K562 treated with DMSO at 1 percent for 24 hours (cell line): ENCODE results near the gene UBE2N. TPM values are rescaled to one million over a fixed set of nuclear protein-coding genes. Genes with fewer than 3 reads are reported as not detected.

Experiments
- total RNA-seq: library from RNA; unstranded; fragments of 300-600 nt; gene quantifications from 2 replicates; pipeline ENCODE4 v1.2.3, GENCODE V29; 2022; ENCODE audit warnings: low read depth; ENCODE audit not compliant: insufficient read depth

Gene UBE2N, protein sequence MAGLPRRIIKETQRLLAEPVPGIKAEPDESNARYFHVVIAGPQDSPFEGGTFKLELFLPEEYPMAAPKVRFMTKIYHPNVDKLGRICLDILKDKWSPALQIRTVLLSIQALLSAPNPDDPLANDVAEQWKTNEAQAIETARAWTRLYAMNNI
- total RNA-seq: 48.0 and 64.6 TPM in 2 replicates

DNA sequence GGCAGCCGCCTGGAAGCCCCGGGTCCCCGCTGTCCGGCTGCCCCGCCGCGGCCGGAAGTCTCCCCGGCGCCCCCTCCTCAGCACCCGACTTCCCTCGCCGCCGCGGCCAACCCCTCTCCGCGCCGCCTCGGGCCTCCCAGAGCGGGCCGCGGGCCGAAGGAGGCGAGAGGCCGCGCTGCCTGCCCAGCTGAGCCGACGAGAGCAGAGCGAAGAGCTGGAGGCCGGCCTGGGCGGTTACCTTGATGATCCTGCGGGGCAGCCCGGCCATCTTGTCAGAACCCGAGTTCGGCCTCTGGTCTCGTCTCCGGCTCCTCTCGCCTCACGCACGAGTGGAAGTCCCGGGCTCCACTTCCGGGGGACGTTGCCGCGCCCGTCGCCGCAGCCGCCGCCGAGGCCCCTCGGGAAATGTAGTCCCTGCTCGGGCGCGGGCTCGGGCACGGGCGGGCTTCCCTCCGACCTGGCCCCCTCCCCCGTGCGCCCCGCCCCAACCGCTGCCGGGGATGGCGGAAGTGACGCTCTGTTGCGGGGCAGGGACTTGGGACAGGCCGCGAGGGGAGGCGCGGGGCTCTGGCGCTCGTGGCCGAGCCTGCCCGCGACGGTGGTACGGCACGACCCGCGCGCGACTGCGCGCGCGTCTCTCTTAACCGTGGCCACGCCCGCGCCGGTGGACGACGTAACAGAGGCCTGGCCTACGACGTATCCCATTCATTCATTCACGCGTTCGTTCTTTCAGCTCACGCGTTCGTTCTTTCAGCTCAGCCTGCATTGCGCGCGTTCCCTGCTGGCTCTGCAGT lies at the start of gene UBE2N:
Gene UBE2N, minus strand, starts transcription at position 331 of the 794 bp plus-strand sequence. Its CDS starts 63 bp downstream, at position 268.

GRCh38 chr12:93467351-93468007 lies 25.7 kb upstream of the UBE2N start, which contains the start of gene MRPL42:
TSS of gene MRPL42 (plus strand) at chr12:93467514. CDS start at chr12:93469286, 1,772 bp downstream.

DNA sequence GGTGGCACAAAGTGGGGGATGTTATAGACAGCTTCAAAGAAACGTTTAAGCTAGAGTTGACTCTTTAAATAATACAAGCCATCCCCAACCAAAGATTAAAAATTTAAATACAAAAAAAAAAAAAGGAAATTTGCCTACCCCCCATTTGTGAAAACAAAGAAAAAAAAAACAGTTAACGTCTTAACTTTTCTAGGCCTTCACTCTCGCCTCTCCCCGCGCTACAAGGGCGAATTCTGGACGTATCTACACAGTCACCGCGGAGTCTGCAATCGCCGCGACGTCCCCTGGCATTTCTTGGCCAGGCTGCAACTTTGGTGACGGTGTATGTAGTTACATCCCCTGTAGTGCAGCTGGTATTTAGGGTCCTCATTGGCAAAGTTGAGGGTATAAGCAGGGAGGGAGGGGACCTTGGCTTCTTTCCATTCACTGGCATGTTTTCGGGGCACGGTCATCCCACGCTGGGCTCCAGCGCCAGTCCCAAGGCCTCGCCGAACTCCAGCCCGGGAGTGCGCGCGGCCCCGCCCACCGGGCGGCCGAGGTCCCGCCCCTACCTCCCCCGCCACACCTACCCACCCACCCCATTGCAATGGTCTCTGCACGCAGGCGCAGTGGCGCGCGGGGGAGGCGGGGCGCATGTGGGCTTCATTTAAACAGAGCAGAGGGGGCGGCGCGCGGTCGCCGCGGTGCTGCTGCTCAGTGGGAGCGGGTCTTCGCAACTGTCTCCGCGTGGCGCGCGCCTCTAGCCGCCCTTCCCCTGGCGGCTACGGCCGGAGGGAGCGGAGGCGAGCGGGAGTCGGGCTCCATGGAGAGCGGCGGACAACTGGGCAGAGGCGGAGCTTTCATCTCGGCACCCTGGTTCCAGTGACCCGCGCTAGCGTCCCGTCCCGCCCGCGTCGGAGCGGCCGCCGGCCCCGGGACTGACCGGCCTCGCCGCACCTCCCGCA lies 64.2 kb downstream of the UBE2N start, which contains the start of gene NUDT4:
Gene NUDT4, plus strand, starts transcription at position 674 of the 944 bp plus-strand sequence. CDS start 398 bp downstream, outside the sequence.

Other genes with a start within 250 kb of the UBE2N start
- 49.8 and 52.9 TPM in 2 replicates for gene NUDT4, start 64.0 kb downstream of the UBE2N start, total RNA-seq
- 64.2 and 71.8 TPM in 2 replicates for gene MRPL42, start 25.6 kb upstream of the UBE2N start, total RNA-seq
- 264 and 273 TPM in 2 replicates for gene SOCS2, start 130.7 kb upstream of the UBE2N start, total RNA-seq
- 44.4 and 46.3 TPM in 2 replicates for gene CRADD, start 235.4 kb upstream of the UBE2N start, total RNA-seq